GM21381 (cell line): ENCODE results near the gene ZNF609.

ENCODE experiments used
- ATAC-seq: cut with Tn5 transposase; IDR thresholded peaks from one replicate; pipeline ENCODE4 v1.9.1; 2021; ENCODE audit warnings: mild to moderate bottlenecking, moderate library complexity; ENCODE audit not compliant: unreplicated experiment

ZNF609 gene

DNA sequence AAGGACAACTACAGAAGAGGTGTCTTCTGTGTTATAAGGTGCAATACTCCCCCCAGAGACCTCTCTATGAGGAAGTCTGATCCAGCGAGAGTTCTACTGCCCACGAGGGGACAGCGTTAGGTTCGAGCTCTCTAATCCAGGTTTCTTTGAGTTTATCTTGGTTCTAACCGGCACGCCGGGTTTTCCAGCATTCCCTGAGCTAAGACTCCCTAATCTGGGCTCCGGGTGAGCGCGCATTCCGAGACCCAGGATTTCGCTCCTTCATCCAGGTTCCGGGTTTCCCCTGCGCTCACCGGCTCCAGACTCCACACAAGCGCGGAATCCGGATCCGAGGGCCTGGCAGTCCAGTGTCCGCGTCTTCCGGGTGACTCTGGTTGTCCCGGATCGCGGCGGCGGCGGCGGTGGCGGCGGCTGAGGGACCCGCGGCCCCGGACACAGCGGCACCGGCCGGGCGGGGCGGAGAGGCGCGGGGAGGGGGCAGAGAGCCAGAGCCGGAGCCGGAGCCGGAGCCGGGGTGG is at the start of gene ZNF609:
Gene ZNF609 (plus strand): TSS at position 373 of the 518 bp plus-strand sequence. CDS start 38,842 bp downstream, outside the sequence.
- ATAC-seq, result peak; percentile 55

- no peak for ATAC-seq
These were observed 48.2 kb upstream of the ZNF609 start for GRCh38 chr15:64412216-64412615.

DNA sequence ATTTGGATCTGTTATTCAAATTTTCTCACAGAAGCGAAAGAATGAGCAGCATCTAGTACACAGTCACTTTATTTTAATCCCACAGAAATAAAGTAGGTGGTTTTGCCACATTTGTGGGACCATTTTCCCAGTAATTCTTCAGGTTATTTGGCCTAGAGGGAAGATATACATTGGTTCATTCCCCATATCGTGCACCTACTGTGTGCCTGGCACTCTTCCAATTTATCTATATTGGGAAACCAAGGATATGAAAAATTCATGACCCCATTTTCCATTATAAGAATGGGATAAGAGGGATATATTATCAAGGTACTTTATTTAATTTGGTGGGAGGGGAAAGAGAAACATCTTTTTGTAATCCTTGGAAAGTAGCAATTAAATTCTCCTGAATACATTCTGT is 37.7 kb upstream of the ZNF609 start:
- no peak for ATAC-seq

DNA sequence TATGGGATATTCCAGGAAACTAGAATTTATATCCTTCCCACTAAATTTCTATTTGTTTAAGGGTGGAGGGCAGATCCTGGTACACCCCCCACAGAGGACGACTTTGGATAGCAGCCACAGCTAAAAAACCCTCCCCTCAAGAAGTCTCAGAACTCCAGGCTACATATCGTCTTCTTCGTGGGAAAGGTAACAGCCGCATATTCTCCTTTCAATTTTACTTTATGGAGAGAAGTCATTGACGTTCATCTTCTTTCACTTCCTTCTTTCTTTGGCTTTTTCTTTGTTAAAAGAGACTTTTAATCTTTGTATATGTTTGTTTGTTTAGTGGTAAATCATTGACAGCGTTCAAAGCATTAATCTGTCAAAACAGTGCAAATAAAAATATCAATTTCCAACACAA is 36.4 kb upstream of the ZNF609 start:
- ATAC-seq, result no peak

DNA sequence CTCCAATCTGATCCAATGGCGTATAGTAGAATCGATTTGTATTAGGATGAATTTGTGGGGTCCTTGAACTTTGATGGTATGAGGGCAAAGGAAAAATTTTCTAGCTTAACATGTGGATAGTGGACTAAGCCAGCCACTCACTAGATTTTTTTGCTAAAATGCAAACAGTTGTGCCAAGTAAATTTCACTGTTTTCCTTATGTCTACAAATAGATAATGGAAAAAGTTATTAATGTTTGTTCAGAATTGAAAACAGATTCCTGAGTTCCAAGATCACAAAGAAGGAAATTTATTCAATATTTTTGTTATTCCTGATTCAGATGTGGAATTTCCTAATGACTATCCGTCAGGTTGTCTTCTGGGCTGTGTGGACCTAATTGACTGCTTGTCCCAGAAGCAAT is 35.2 kb upstream of the ZNF609 start:
- ATAC-seq, result no peak

DNA sequence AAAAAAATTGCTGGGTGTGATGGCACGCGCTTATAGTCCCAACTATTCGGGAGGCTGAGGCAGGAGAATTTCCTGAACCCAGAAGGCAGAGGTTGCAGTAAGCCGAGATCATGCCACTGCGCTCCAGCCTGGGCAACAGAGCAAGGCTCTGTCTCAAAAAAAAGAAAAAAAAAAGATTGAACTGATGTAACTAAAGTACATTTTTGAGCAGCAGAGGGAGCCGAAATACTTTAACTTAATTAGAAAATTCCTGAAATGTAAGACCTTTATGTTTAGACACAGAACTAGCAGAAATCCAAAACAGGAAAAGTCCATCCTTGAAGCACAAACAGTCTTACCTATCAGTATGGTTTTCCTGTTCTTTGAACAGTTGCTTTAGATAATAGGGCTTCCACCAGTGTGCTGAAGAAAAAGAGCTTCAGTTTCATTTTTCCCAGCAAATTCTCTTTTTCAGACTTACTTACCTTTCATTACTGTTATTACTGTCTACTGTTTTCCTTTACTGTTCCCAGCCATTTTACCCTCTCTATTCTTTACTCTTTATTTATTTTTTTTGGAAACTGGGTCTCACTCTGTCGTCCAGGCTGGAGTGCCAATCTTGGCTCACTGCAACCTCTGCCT is 33.4 kb upstream of the ZNF609 start:
- no peak for ATAC-seq

DNA sequence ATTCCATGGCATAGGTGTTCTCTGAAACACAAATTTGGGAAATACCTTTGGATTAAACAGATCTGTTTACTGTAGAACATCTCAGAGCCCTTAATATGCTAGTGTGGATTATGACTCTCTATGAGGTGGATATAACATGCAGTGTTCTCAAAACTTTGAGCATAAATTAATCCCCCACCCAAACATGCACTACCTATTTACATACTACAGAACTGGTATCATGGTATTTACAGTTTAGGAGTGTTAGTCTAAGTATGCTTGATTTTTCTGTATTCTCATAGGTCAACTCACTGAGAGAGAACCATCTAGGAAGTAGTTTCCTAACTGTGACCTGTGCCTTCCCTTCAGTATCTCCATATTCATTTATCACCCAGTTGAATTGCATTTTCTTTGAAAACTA is 30.9 kb upstream of the ZNF609 start:
- no peak for ATAC-seq

GRCh38 chr15:64430000-64430735 is 30.2 kb upstream of the ZNF609 start:
- no peak for ATAC-seq

DNA sequence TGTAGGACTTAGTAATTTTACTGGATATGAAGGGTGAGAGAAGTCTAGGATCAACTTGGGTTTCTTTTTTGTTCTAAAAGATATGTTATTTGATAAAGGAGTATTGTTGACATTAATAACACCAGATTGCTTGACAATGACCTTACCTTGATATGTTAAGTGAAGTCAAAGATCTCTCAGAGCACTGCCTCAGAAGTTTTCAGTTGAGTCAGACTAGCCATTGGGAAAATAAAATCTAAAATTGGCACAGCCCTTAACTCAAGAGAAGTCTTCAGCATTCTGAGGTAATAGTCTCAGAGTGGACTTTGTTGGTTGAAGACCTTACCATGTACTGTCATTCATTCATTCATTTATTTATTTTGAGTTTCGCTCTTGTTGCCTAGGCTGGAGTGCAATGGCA is 22.4 kb upstream of the ZNF609 start:
- no peak for ATAC-seq

DNA sequence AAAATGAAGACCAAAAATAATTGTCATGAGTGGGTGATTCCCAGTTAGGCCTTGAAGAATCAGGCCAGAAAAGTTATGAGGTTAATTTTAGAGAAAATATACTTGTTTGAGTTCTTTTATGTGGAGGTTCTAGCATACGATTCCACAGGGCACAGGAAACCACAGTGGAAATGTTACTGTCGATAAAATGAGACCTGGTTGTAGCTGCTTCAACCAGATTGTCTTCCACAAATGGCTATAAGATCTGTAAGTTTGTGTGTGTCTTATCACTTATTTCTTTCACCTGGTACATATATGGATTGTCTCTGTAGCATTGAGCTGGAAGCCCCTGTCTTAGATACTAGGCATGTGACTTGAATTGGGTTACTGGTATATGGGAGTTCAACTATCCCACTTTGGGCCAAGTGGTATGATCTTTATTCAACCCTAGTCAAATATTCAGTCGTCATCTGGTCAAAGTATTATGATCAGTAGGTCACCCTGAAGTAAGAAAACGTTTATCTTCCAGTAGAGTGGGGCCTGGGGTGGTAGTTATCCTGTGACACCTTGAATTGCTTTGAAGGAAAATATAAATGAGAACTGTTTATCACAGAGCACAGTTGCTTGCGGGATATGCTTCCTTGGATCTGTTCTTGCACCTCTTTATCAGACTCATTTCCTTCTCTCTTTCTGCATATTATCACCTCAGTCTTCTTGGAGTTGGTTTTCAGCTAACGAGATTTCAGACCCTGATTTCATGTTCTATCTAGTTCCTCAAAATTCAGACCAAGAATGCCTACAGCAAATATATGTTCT is 21.5 kb upstream of the ZNF609 start:
- ATAC-seq, result no peak

- ATAC-seq, result no peak
These were observed 18.5 kb upstream of the ZNF609 start for GRCh38 chr15:64441852-64442251.

GRCh38 chr15:64443016-64443415 is 17.4 kb upstream of the ZNF609 start:
- no peak for ATAC-seq

DNA sequence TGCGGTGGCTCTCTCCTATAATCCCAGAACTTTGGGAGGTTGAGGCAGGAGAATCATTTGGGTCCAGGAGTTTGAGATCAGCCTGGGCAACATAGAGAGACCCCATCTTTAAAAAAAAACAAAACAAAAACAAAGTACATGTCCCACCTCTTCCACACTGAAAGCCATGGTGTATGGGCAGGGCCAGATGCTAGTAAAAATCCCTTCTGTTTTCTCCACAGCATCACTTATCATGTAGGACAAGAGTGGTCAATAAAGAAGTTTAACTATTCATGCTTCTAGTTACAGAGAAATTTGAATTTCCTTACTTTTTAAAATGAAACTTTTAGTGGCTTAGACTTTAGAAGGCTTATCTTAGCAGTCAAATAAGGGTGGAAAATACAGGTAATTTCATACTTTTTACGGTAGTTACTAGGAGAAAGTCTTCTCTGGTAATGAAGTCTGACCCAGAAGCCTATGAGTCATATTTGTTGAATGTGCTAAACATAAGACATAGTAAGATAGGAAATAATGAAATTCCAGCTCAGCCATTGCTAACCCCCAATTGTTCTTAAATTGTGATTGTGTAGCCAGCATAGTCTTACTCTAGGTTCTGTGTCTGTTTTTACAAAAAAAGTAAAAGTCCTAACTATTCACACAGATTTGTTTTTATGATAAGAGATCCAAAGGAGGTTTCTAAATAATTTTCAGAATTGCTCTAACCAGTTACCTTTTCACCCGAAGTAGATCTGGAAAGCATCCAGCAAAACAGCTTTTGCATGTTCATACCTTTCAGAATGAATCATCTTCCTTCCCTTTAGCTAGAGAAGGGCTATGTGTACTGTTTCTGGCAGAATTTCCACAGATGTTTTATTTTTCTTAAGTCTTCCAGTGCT is 16.4 kb upstream of the ZNF609 start:
- peak; percentile 64 for ATAC-seq

GRCh38 chr15:64444836-64445235 is 15.5 kb upstream of the ZNF609 start:
- no peak for ATAC-seq

DNA sequence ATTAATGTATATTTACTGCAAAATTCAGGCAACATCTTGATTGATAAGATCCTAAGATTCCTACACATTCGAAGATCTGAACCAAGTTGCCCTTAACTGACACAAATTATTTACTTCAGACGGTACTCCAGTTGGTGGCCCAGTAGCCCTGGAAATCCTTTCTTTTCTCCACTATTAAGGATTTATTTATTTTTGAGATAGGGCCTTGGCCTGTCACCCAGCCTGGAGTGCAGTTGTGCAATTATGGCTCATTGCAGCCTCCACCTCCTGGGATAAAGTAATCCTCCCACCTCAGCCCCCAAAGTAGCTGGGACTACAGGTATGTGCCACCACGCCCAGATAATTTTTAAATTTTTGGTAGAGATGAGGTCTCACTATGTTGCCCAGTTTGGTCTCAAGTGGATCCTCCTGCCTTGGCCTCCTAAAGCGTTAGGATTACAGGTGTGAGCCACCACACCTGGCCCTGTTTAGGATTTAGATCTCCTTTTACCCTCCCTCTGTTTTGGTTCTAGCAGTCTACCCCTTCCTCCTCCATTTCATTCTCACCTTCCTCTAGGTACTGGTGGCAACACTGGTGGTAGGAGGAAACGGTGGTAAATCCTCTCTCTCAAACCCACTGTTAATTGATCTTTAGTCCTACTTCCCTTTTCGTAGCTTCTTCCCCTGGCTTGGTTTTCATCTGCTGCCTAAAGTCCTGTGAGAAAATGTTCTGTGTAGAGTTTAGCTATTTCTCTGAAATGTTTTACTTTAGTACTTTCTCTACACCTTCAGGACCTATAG is 12.7 kb upstream of the ZNF609 start:
- ATAC-seq, result peak; percentile 53

- ATAC-seq, result no peak
These were observed 7.2 kb upstream of the ZNF609 start for GRCh38 chr15:64452988-64453688.

DNA sequence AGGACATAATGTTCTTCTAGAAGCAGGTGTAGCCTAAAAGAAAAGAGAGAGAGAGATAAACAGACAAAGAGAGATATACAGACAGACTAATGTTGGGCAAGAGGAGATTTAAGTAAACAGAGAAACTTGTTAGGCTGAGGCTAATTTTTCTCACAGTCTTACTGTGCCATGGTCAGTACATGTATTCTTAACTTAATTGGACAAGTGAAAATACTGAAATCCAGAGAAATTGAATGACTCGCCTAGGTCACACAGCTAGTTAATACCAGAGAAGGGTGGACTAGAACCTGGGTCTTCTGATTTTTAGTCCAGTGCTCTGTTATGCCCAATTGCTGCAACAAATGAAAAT is 6.7 kb upstream of the ZNF609 start:
- no peak for ATAC-seq

DNA sequence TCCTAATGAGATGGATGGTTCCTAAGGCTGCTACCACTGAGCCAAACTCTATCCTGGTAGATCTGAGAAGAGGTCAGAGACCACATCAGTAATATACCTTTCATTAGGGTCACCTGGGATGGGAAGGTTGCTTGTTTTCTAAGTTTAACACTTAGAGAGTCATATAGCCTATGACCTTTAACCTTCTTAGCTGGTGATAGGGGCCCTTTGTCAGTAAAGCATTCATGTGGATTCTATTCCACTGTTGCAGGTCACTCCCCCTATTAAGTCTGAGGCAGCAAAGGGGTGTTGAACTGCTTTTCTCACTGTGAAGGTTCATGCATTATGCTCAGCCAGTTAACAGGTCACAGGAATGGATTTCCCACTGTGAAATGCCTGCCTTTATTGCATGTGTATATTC is 6.1 kb upstream of the ZNF609 start:
- no peak for ATAC-seq

DNA sequence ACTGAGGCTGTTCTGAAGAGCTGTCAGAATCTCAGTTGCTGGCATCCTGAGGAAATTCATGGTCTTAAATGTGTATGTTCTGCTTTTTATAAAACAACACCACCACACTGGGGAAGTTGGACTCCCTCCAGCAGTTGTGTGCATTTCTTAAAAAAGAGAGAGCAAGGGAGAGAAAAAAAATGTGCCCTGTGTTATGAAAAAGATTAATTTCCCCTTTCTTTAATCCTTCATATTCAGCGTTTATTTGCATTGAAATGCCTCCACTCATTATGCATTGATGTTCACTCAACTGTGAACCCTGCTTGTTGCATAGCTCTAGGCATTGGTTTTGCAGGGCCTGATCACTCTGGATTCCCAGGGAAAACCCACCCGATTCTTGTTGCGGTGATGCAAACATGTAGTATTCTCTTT is 4.4 kb upstream of the ZNF609 start:
- ATAC-seq, result no peak
